SJCRH30 (cell line): ENCODE data around the gene MYBBP1A. TPM values are rescaled to one million over a fixed set of nuclear protein-coding genes. Genes with fewer than 3 reads are reported as not detected.
A peak's percentile ranks its signal among the peaks of the same experiment; 100 is the strongest.

Experiments
- DNase-seq, 2 experiments: peaks; one replicate each; pipeline ENCODE4 v3.0.0-alpha.2; 2015 to 2020
- H3K27ac ChIP-seq: fragments of 250-450 bp; sonication (Bioruptor Pico); 2 replicates; pipeline ENCODE4 v1.5.1; 2020; ENCODE audit warnings: mild to moderate bottlenecking, moderate library complexity
- H3K27me3 ChIP-seq: fragments of 250-450 bp; sonication (Bioruptor Pico); 2 replicates; pipeline ENCODE4 v1.5.1; 2020; ENCODE audit warnings: mild to moderate bottlenecking, moderate library complexity
- H3K36me3 ChIP-seq: fragments of 250-450 bp; sonication (Bioruptor Pico); 2 replicates; pipeline ENCODE4 v1.5.1; 2020; ENCODE audit warnings: mild to moderate bottlenecking, moderate library complexity
- H3K4me1 ChIP-seq: fragments of 250-450 bp; sonication (Bioruptor Pico); 2 replicates; pipeline ENCODE4 v1.5.1; 2020; ENCODE audit warnings: mild to moderate bottlenecking, moderate library complexity
- H3K4me3 ChIP-seq: fragments of 250-450 bp; sonication (Bioruptor Pico); 2 replicates; pipeline ENCODE4 v1.5.1; 2020; ENCODE audit warnings: mild to moderate bottlenecking, moderate library complexity
- H3K9me3 ChIP-seq: fragments of 250-450 bp; sonication (Bioruptor Pico); replicated peaks from 2 replicates; pipeline ENCODE4 v1.5.1; 2020; ENCODE audit warnings: mild to moderate bottlenecking, moderate library complexity
- total RNA-seq: library from RNA; depleted of rRNA; stranded (reverse); fragments of >200 nt; shearing (Covaris generic); gene quantifications from 2 replicates; pipeline ENCODE4 v1.2.3, GENCODE V29; 2014

Gene MYBBP1A
- total RNA-seq, 1 experiment from 2014 or later = 40.3 TPM

GRCh38 chr17:4534928-4535666 is 20.1 kb downstream of the MYBBP1A start:
- DNase-seq = no peak
- Histone ChIP-seq H3K36me3 (no peaks in the 10 kb centered on the region), H3K4me3 (no peak overlapping the region), H3K9me3 (no peaks in the 10 kb centered on the region), H3K27me3 (no peaks in the 10 kb centered on the region), H3K27ac (no peak overlapping the region), H3K4me1 (no peaks in the 10 kb centered on the region)

GRCh38 chr17:4534515-4534914 is 20.7 kb downstream of the MYBBP1A start:
- no peaks in the 10 kb centered on the region for H3K36me3 ChIP-seq
- DNase-seq = no peak
- no peaks in the 10 kb centered on the region for H3K9me3 ChIP-seq
- no peak overlapping the region for H3K4me3 ChIP-seq
- H3K27me3 ChIP-seq = no peaks in the 10 kb centered on the region
- no peaks in the 10 kb centered on the region for H3K4me1 ChIP-seq
- no peak overlapping the region for H3K27ac ChIP-seq

- Histone ChIP-seq H3K4me3 (no peak overlapping the region), H3K36me3 (no peaks in the 10 kb centered on the region), H3K27ac (no peak overlapping the region), H3K4me1 (no peaks in the 10 kb centered on the region), H3K27me3 (no peaks in the 10 kb centered on the region), H3K9me3 (no peaks in the 10 kb centered on the region)
- peak; percentile 25 to 43 for DNase-seq
These were observed 21.4 kb downstream of the MYBBP1A start for GRCh38 chr17:4533523-4534504.

- H3K4me3 ChIP-seq = no peak overlapping the region
- no peaks in the 10 kb centered on the region for H3K36me3 ChIP-seq
- H3K9me3 ChIP-seq = no peaks in the 10 kb centered on the region
- no peak overlapping the region for H3K27ac ChIP-seq
- DNase-seq = no peak
- H3K27me3 ChIP-seq = no peaks in the 10 kb centered on the region
- no peaks in the 10 kb centered on the region for H3K4me1 ChIP-seq
These were observed 22.2 kb downstream of the MYBBP1A start for GRCh38 chr17:4532860-4533522.

GRCh38 chr17:4531988-4532736 is 23.0 kb downstream of the MYBBP1A start:
- Histone ChIP-seq H3K4me1 (no peaks in the 10 kb centered on the region), H3K27ac (no peak overlapping the region), H3K9me3 (no peaks in the 10 kb centered on the region), H3K27me3 (no peaks in the 10 kb centered on the region), H3K36me3 (no peaks in the 10 kb centered on the region), H3K4me3 (no peak overlapping the region)
- no peak for DNase-seq

GRCh38 chr17:4530799-4531730 is 24.1 kb downstream of the MYBBP1A start:
- Histone ChIP-seq H3K27ac (no peak overlapping the region), H3K4me3 (no peak overlapping the region), H3K4me1 (no peaks in the 10 kb centered on the region), H3K36me3 (no peaks in the 10 kb centered on the region), H3K27me3 (no peaks in the 10 kb centered on the region), H3K9me3 (no peaks in the 10 kb centered on the region)
- DNase-seq = no peak

- H3K27ac ChIP-seq = no peak overlapping the region
These were observed 25.5 kb downstream of the MYBBP1A start for GRCh38 chr17:4529533-4530152.

GRCh38 chr17:4527566-4528125 is 27.5 kb downstream of the MYBBP1A start:
- Histone ChIP-seq H3K27me3 (no peaks in the 10 kb centered on the region), H3K27ac (no peak overlapping the region), H3K36me3 (no peaks in the 10 kb centered on the region), H3K4me1 (no peaks in the 10 kb centered on the region), H3K9me3 (no peaks in the 10 kb centered on the region), H3K4me3 (no peak overlapping the region)
- DNase-seq = no peak

More at GRCh38 chr17:4529533-4530152, 25.5 kb downstream of the MYBBP1A start:
- Histone ChIP-seq H3K27me3 (no peaks in the 10 kb centered on the region), H3K36me3 (no peaks in the 10 kb centered on the region), H3K4me3 (no peak overlapping the region), H3K9me3 (no peaks in the 10 kb centered on the region), H3K4me1 (no peaks in the 10 kb centered on the region)
- DNase-seq = no peak

GRCh38 chr17:4527134-4527533 is 28.1 kb downstream of the MYBBP1A start:
- H3K4me1 ChIP-seq = no peaks in the 10 kb centered on the region
- H3K9me3 ChIP-seq = no peaks in the 10 kb centered on the region
- H3K36me3 ChIP-seq = no peaks in the 10 kb centered on the region
- no peaks in the 10 kb centered on the region for H3K27me3 ChIP-seq
- H3K27ac ChIP-seq = no peak overlapping the region
- DNase-seq = no peak
- H3K4me3 ChIP-seq = no peak overlapping the region

- H3K36me3 ChIP-seq = no peaks in the 10 kb centered on the region
- DNase-seq = no peak
- no peaks in the 10 kb centered on the region for H3K4me1 ChIP-seq
- no peaks in the 10 kb centered on the region for H3K27me3 ChIP-seq
- no peak overlapping the region for H3K27ac ChIP-seq
- H3K9me3 ChIP-seq = no peaks in the 10 kb centered on the region
- H3K4me3 ChIP-seq = no peak overlapping the region
These were observed 29.3 kb downstream of the MYBBP1A start for GRCh38 chr17:4525691-4526397.

GRCh38 chr17:4523946-4524345 is 31.2 kb downstream of the MYBBP1A start:
- Histone ChIP-seq H3K4me1 (no peaks in the 10 kb centered on the region; the same call in 1 of the 2 replicates), H3K36me3 (no peaks in the 10 kb centered on the region), H3K4me3 (no peak overlapping the region), H3K27ac (no peak overlapping the region), H3K9me3 (no peaks in the 10 kb centered on the region), H3K27me3 (no peaks in the 10 kb centered on the region)
- DNase-seq = no peak

- Histone ChIP-seq H3K36me3 (no peaks in the 10 kb centered on the region), H3K9me3 (no peaks in the 10 kb centered on the region), H3K4me3 (no peak overlapping the region), H3K27ac (no peak overlapping the region), H3K27me3 (no peaks in the 10 kb centered on the region), H3K4me1 (no peaks in the 10 kb centered on the region; the same call in 1 of the 2 replicates)
- no peak for DNase-seq
These were observed 32.5 kb downstream of the MYBBP1A start for GRCh38 chr17:4522661-4523060.
